Stimulated activated CD8-positive, alpha-beta memory T cell treated with anti-CD3 and anti-CD28 coated beads, Interleukin-12 subunit alpha, Interleukin-12 subunit beta, amount 100 ng/mL, for 4 hours (primary cell): Measurements from ENCODE around the gene SPANXN5.
"Not testable (repeated sequence)": the region's sequence is repeated elsewhere in the genome, so short reads cannot be mapped to it uniquely, and the experiment has no call there.

Experiments used
- DNase-seq: peaks from one replicate; pipeline ENCODE4 v3.0.0-alpha.2; 2020; ENCODE audit warnings: low read depth

Gene SPANXN5, protein sequence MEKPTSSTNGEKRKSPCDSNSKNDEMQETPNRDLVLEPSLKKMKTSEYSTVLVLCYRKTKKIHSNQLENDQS

GRCh38 chrX:52797327-52797726 lies at the start of gene SPANXN5:
Gene SPANXN5 (minus strand): TSS chrX:52797427. CDS start chrX:52797348, 79 bp downstream.
- not testable (repeated sequence) for DNase-seq

GRCh38 chrX:52843619-52844018 lies 46.4 kb upstream of the SPANXN5 start:
- not testable (repeated sequence) for DNase-seq

- no peak for DNase-seq
Measured at GRCh38 chrX:52839137-52839536, 41.9 kb upstream of the SPANXN5 start.

GRCh38 chrX:52830551-52830950 lies 33.3 kb upstream of the SPANXN5 start:
- DNase-seq, result no peak

DNA sequence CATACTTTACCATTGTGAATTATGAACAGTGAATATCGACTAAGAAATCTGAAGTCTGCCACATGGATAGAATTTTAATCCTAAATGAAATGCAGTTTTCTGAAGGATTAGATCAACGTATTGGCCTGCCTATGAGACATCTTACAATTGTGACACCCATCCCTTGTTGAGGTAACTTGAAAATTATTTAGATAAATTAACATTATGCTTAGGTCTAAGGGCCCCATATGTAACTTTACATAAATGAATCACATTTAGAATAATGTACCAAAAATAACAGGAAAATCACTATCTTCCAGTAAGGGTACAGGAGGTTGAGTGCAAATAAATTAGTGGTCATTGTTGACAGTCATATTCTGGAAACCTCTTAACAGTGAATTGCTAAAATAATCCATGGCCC lies 27.4 kb upstream of the SPANXN5 start:
- no peak for DNase-seq

DNA sequence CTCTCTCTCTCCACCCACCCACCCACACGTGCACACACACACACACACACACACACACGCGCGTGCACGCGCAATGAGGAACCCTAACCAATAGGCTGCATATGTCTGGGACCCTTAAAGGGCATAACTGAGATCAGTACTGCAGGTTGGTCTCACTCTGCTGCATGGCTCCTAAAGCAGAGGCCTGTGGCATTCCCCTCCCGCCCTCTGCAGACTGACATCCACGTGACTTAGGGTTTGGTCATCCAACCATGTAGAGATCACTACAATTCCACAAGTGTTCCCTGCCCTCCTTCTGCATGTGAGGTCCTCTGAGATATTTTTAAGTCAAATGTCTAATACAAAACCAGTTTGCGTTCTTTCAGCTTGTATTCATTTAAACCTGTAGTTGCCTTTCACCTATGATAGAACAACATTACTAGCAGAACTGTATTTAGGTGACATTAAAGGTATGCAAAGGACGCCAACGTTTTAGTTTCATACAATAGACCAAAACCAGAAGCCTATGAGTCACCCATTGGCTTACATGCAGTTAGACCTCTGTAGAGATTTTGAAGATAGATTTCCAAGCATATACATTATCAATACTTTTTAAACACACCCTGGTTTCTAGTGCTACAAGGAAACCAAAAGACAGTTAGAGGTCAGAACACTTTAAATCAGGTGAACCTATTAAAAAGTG lies 24.0 kb upstream of the SPANXN5 start:
- no peak for DNase-seq

DNA sequence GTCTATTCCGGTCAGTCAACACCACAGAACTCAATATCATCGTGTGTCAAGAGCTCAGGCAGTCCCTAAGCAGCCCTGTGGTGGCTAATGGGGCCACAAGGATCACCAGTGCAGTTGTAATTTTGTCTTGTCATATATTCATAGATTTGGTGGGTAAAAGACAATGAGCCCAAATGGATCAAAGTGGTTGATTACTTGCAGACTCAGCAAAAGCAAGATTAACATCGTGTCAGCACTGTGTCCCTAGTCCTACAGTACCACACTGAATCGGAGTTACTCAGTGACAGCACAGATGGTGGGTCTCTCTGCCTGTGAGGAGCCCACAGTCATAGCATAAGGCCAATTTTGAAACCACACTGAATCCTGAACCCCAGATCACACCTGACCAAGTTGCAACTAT lies 22.6 kb upstream of the SPANXN5 start:
- DNase-seq, result no peak

- DNase-seq, result no peak
Measured at GRCh38 chrX:52811065-52811625, 13.9 kb upstream of the SPANXN5 start, which contains the start of gene XAGE5. Gene XAGE5 (plus strand): TSS chrX:52811287. CDS start chrX:52812567, 1,280 bp downstream.

DNA sequence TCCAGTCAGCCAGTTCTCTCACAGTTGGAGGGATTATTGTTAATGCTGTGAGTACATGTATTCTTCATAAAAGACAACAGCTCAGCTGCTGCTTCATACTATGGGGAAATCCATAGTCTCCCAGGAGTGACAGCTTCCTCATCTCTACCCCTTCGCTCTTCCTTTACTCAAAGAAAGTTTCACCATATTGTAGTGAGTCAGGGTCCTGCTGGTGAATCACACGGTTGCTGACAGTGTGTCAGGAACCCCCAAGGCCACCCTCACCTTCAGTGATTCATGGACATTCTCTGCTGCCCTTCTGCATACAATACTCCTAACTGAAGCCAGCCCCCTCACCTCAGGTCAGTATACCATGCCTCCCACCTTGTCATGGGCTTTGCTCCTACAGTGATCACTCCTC lies 7.6 kb upstream of the SPANXN5 start:
- not testable (repeated sequence) for DNase-seq

DNA sequence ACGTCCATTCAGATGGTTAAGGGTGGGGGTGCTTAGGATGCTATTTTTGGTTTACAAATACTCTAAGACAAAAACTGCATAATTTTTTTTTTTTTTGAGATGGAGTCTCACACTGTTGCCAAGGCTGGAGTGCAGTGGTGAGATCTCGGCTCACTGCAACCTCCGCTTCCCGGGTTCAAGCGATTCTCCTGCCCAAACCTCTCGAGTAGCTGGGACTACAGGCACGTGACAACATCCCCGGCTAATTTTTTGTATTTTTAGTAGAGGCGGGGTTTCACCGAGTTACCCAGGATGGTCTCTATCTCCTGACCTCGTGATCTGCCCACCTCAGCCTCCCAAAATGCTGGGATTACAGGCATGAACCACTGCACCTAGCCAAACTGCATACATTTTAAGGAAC lies 23.7 kb downstream of the SPANXN5 start:
- DNase-seq, result not testable (repeated sequence)

- DNase-seq, result not testable (repeated sequence)
Measured at GRCh38 chrX:52765983-52766382, 31.2 kb downstream of the SPANXN5 start.

GRCh38 chrX:52750952-52751351 lies 46.3 kb downstream of the SPANXN5 start, which contains the start of gene SSX2B:
Gene SSX2B (plus strand): TSS chrX:52751252. CDS start chrX:52752681, 1,429 bp downstream.
- not testable (repeated sequence) for DNase-seq
